ENCODE data around the gene KLHDC8A.

Gene KLHDC8A

DNA sequence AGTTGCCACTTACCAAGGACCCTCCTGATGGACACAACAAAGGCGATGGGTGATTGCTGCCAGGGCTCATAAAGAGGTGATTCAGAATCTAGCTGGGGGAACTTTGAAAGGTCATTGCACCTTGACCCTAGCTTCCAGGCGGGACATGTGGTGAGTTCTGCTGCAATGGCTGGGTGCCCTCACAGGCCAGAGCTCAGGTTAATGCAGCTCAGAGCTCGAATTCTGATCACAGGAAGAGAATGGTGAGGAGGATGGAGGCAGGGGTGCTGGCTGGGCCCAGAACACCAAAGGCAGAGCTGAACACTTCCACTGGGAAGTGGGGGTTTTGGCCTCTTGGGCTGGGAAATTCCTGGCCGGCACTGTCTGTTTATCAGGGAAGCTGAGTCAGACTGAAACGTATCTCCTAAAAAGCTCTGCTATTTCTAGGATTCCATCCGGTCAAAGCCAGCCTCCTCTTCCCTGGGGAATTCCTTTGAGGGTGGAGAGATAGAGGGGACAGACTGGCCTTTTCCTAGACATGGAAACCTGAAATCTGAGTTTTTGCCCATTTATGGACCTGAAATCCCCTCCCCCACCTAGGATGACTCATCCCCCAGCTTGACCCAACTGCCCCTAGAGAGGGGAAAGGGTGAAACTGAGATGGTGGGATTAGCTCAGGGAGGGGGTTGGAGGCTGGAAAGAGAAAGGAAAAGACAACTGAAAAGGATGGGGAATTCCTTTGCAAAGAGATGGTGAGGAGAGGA lies 62.4 kb downstream of the KLHDC8A start:
- no peak for DNase-seq

- DNase-seq: no peak
Observed at GRCh38 chr1:205293350-205294074, 63.2 kb downstream of the KLHDC8A start.

- DNase-seq: no peak
Observed at GRCh38 chr1:205291596-205291995, 65.1 kb downstream of the KLHDC8A start.

DNA sequence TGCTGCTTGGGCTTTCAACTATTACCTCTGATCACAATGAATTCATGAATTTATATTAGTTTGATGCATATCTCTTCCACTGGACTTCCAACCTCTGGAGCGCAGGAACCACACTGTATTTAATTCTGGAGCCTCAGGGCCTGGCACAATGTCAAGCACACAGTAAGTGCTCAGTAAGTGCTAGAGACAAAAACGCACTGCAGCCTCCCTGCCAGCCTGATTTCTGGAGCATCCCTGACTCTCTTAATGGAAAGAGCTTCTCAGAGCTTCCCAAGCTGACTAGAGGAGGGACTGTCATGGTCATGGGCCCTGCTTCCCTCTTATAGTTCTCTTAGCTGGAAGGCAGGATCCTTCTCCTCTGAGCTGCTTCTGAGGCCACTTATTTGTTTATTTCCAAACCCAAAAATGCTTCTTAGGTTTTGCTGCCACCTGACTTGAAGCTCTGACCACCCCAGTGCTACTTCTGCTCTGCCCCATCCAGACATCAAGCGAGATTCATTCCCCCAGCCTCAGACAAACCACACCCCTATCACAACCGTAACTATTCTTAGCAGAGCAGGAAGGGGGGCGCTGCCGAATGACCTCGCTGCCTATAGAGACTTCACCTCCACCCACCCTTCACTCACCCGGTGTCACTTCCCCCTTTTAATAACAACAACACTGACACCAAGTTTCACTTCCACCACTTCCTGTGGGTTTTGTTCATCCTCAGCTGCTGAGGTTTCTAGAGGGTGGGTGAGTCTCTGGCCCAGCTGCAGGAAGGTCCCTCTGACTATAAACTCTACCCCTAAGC lies 68.8 kb downstream of the KLHDC8A start:
- DNase-seq: no peak

DNA sequence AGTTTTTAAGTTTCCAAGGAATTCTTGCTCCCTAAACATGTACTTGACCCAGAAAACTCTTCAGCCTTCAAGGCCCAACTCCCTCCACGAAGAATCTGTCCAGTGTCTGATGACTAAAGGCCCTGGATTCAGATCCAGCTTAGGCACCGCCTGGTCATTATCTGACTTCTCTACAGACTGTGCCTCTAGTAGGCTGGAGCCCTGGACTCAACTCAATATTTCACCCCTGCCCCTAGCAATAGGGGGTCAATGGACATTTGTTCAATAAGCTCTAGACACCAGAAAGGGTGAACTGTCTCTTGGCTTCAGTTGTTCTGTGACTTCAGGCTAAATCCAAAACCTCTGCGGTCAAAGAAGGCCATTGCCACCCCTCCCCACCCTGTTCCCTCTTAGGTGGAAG lies 69.6 kb downstream of the KLHDC8A start:
- DNase-seq: no peak

- no peak for DNase-seq
Observed at GRCh38 chr1:205286335-205286950, 70.3 kb downstream of the KLHDC8A start.
